Muscle of arm (tissue), 12 donors: ENCODE results near the gene C19orf73. TPM values are rescaled to one million over a fixed set of nuclear protein-coding genes. Genes with fewer than 3 reads are reported as not detected.
"Not testable (repeated sequence)": the region's sequence is repeated elsewhere in the genome, so short reads cannot be mapped to it uniquely, and the experiment has no call there.

Experiments used
- DNase-seq: peaks from one replicate; pipeline ENCODE4 v3.0.0-alpha.2; 2013
- polyA plus RNA-seq, 12 donors: library from polyadenylated mRNA; unstranded; fragments of 120-200 nt; gene quantifications; one replicate each; pipeline ENCODE4 v1.2.1, GENCODE V29; 2013; ENCODE audit not compliant: insufficient read length in 12 of 12

C19orf73 gene
- polyA plus RNA-seq, 12 donors = 0.25 to 1.3 (median 0.53) TPM; not detected in 2

- peak; percentile 92 for DNase-seq
Measured at GRCh38 chr19:49150106-49150943, 31.4 kb upstream of the C19orf73 start.

- peak; percentile 92 for DNase-seq
Measured at GRCh38 chr19:49149652-49150105, 30.7 kb upstream of the C19orf73 start.

GRCh38 chr19:49148784-49149651 lies 30.1 kb upstream of the C19orf73 start:
- DNase-seq = peak; percentile 92

GRCh38 chr19:49148044-49148682 lies 29.2 kb upstream of the C19orf73 start:
- DNase-seq = no peak

- DNase-seq = not testable (repeated sequence)
Measured at GRCh38 chr19:49146408-49146770, 27.4 kb upstream of the C19orf73 start.

GRCh38 chr19:49145573-49146407 lies 26.8 kb upstream of the C19orf73 start:
- DNase-seq = peak; percentile 73

- peak; percentile 91 for DNase-seq
Measured at GRCh38 chr19:49142866-49143335, 24.0 kb upstream of the C19orf73 start.

- DNase-seq = no peak
Measured at GRCh38 chr19:49141352-49141751, 22.4 kb upstream of the C19orf73 start.

GRCh38 chr19:49140951-49141350 lies 22.0 kb upstream of the C19orf73 start:
- no peak for DNase-seq

- DNase-seq = no peak
Measured at GRCh38 chr19:49136771-49137171, 17.8 kb upstream of the C19orf73 start.

- DNase-seq = no peak
Measured at GRCh38 chr19:49135686-49136085, 16.7 kb upstream of the C19orf73 start.

- peak; percentile 67 for DNase-seq
Measured at GRCh38 chr19:49133621-49134454, 14.9 kb upstream of the C19orf73 start.

- DNase-seq = no peak
Measured at GRCh38 chr19:49132974-49133609, 14.1 kb upstream of the C19orf73 start.

GRCh38 chr19:49130325-49130724 lies 11.4 kb upstream of the C19orf73 start:
- DNase-seq = no peak

GRCh38 chr19:49129238-49129583 lies 10.3 kb upstream of the C19orf73 start:
- no peak for DNase-seq

GRCh38 chr19:49128545-49129237 lies 9.7 kb upstream of the C19orf73 start:
- no peak for DNase-seq

GRCh38 chr19:49127674-49128544 lies 9.0 kb upstream of the C19orf73 start:
- peak; percentile 97 for DNase-seq

GRCh38 chr19:49127225-49127624 lies 8.3 kb upstream of the C19orf73 start:
- DNase-seq = not testable (repeated sequence)
